ENCODE data around the gene TOR4A. TPM values are rescaled to one million over a fixed set of nuclear protein-coding genes. Genes with fewer than 3 reads are reported as not detected.

The TOR4A gene
- total and polyA plus RNA-seq, 2 experiments from 2014 or later: 2.0 to 19.0 TPM

DNA sequence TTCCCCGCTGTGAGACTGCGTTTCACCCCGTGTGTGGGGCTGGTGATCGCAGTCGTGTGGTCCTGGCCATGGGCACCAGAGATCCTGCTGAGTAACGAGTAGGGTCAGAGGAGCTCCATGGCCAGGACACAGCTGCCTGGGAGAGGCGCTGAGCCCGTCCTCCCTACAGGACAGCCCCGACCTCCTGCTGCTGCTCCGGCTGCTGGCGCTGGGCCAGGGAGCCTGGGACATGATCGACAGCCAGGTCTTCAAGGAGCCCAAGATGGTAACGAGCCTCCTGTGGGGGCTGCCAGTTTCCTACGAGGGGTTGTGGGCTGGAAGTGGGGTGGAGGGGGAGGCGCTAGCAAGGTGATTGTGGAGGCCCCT is 11.4 kb upstream of the TOR4A start:
- Histone ChIP-seq H3K27ac (ENCODE audit: low read depth) (no peak overlapping the region), H3K27me3 (ENCODE audit: insufficient read depth) (no peaks in the 10 kb centered on the region), H2AFZ (no peak overlapping the region), H3K4me2 (no peak overlapping the region), H3K9me2 (ENCODE audit: insufficient read depth) (no peaks in the 10 kb centered on the region), H3K4me1 (ENCODE audit: insufficient read depth) (no peaks in the 10 kb centered on the region), H4K20me1 (replicated peaks; ENCODE audit: insufficient read depth) (0 out of 2 replicates have a peak, but pooled peaks cover 9% of the 10 kb centered on the region), H3K79me2 (replicated peaks; ENCODE audit: insufficient read depth) (no peaks in the 10 kb centered on the region), H3K4me3 (no peak overlapping the region), H3F3A (replicated peaks; ENCODE audit: low read depth) (0 out of 2 replicates have a peak, but pooled peaks cover 4% of the 10 kb centered on the region), H3K36me3 (ENCODE audit: insufficient read depth) (peaks cover 10% of the 10 kb centered on the region; the same call in 1 of the 2 replicates)
- Mint-ChIP-seq H3K4me3 (no peak overlapping the region), H3K4me1 (peaks cover 4% of the 10 kb centered on the region; the same call in 2 of the 3 replicates), H3K9me3 (no peaks in the 10 kb centered on the region; the same call in 2 of the 3 replicates), H3K36me3 (ENCODE audit: low read depth) (peaks cover 37% of the 10 kb centered on the region), H3K27me3 (ENCODE audit: insufficient read depth, low read depth, poor library complexity) (peaks cover 18% of the 10 kb centered on the region), H3K27ac (no peak overlapping the region)
- ATAC-seq (no peak), DNase-seq (ENCODE audit: low spot score) (no peak)
- no peak for TF ChIP-seq ZNF114 (CRISPR knock-in tag; IDR thresholded peaks at IDR 0.05)
- TF ChIP-seq CREB1 (CRISPR knock-in tag; IDR thresholded peaks at IDR 0.05; ENCODE audit: low read depth): no peak
- TF ChIP-seq STAT1 (IDR thresholded peaks at IDR 0.05; ENCODE audit: unreplicated experiment): no peak
- no peak for TF ChIP-seq ZNF331 (CRISPR knock-in tag; IDR thresholded peaks at IDR 0.05; ENCODE audit: low read depth)
- no peak for TF ChIP-seq NANOG (IDR thresholded peaks at IDR 0.05; ENCODE audit: borderline replicate concordance)
- TF ChIP-seq ETS1 (IDR thresholded peaks at IDR 0.05): no peak
- TF ChIP-seq, protein P1, sequence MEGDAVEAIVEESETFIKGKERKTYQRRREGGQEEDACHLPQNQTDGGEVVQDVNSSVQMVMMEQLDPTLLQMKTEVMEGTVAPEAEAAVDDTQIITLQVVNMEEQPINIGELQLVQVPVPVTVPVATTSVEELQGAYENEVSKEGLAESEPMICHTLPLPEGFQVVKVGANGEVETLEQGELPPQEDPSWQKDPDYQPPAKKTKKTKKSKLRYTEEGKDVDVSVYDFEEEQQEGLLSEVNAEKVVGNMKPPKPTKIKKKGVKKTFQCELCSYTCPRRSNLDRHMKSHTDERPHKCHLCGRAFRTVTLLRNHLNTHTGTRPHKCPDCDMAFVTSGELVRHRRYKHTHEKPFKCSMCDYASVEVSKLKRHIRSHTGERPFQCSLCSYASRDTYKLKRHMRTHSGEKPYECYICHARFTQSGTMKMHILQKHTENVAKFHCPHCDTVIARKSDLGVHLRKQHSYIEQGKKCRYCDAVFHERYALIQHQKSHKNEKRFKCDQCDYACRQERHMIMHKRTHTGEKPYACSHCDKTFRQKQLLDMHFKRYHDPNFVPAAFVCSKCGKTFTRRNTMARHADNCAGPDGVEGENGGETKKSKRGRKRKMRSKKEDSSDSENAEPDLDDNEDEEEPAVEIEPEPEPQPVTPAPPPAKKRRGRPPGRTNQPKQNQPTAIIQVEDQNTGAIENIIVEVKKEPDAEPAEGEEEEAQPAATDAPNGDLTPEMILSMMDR (conservative IDR thresholded peaks at IDR 0.05; ENCODE audit: low read depth in 2 of 2): no peak
- no peak for TF ChIP-seq JUNB (IDR thresholded peaks at IDR 0.05; ENCODE audit: unreplicated experiment)
- TF ChIP-seq ZNF462 (CRISPR knock-in tag; IDR thresholded peaks at IDR 0.05): no peak
- no peak for TF ChIP-seq EZH2phosphoT487 (IDR thresholded peaks at IDR 0.05; ENCODE audit: unreplicated experiment)
- TF ChIP-seq EZH2 (IDR thresholded peaks at IDR 0.05; ENCODE audit: low read depth, unreplicated experiment): no peak
- TF ChIP-seq REST (IDR thresholded peaks at IDR 0.05; ENCODE audit: unreplicated experiment): no peak
- no peak for TF ChIP-seq POLR2AphosphoS5 (IDR thresholded peaks at IDR 0.05; ENCODE audit: low read depth)

Data from GM23338 (cell line).